PFSK-1 (cell line): ENCODE data around the gene ZSCAN29.

Experiments used
- FOXP2 ChIP-seq: optimal IDR thresholded peaks from 2 replicates; pipeline ENCODE3; 2011; ENCODE audit warnings: borderline replicate concordance, control low read depth, inconsistent platforms; ENCODE audit not compliant: insufficient read depth; ENCODE audit errors: extremely low read length, extremely low read depth
- POLR2AphosphoS5 ChIP-seq: IDR thresholded peaks from 2 replicates; pipeline ENCODE4 v1.6.1; 2012; ENCODE audit warnings: low read depth, mild to moderate bottlenecking, control low read depth, low read length, moderate library complexity
- REST ChIP-seq, 2 experiments: IDR thresholded peaks; 2 replicates each; pipeline versions ENCODE4 v1.6.1 to v1.8.0; 2011 to 2012; ENCODE audit warnings: low read depth in 2 of 2, low read length in 2 of 2, control low read depth in 1 of 2, inconsistent platforms in 1 of 2, mild to moderate bottlenecking in 1 of 2, moderate library complexity in 1 of 2; ENCODE audit not compliant: insufficient read depth in 1 of 2
- SIN3A ChIP-seq: IDR thresholded peaks from 2 replicates; pipeline ENCODE4 v1.6.1; 2012; ENCODE audit warnings: mild to moderate bottlenecking, low read length, moderate library complexity, borderline replicate concordance; ENCODE audit not compliant: insufficient read depth
- TAF1 ChIP-seq: IDR thresholded peaks from 2 replicates; pipeline ENCODE4 v1.6.1; 2012; ENCODE audit warnings: low read length, control low read depth, borderline replicate concordance; ENCODE audit not compliant: insufficient read depth

ZSCAN29 gene

GRCh38 chr15:43403616-43404015 is 32.8 kb upstream of the ZSCAN29 start:
- TF ChIP-seq TAF1 (no peak), SIN3A (no peak), POLR2AphosphoS5 (no peak), REST (IDR thresholded peaks at IDR 0.05; ENCODE audit: insufficient read depth in 1 of 2, low read depth in 2 of 2, low read length in 2 of 2) (no peak), FOXP2 (no peak)

GRCh38 chr15:43402255-43402654 is 31.4 kb upstream of the ZSCAN29 start:
- TF ChIP-seq REST (IDR thresholded peaks at IDR 0.05; ENCODE audit: insufficient read depth in 1 of 2, low read depth in 2 of 2, low read length in 2 of 2) (no peak), SIN3A (no peak), FOXP2 (no peak), TAF1 (no peak), POLR2AphosphoS5 (no peak)

- TF ChIP-seq SIN3A (no peak), POLR2AphosphoS5 (no peak), FOXP2 (no peak), REST (IDR thresholded peaks at IDR 0.05; ENCODE audit: insufficient read depth in 1 of 2, low read depth in 2 of 2, low read length in 2 of 2) (no peak), TAF1 (no peak)
Observed at GRCh38 chr15:43390723-43391122, 19.9 kb upstream of the ZSCAN29 start.

GRCh38 chr15:43383070-43383469 is 12.2 kb upstream of the ZSCAN29 start:
- no peak for TF ChIP-seq TAF1
- TF ChIP-seq FOXP2 = no peak
- no peak for TF ChIP-seq REST (IDR thresholded peaks at IDR 0.05; ENCODE audit: insufficient read depth in 1 of 2, low read depth in 2 of 2, low read length in 2 of 2)
- TF ChIP-seq POLR2AphosphoS5 = no peak
- TF ChIP-seq SIN3A = no peak

GRCh38 chr15:43382310-43382709 is 11.5 kb upstream of the ZSCAN29 start:
- TF ChIP-seq FOXP2 (no peak), REST (IDR thresholded peaks at IDR 0.05; ENCODE audit: insufficient read depth in 1 of 2, low read depth in 2 of 2, low read length in 2 of 2) (no peak), SIN3A (no peak), POLR2AphosphoS5 (no peak), TAF1 (no peak)
